Testis (tissue), 3 donors: ENCODE measurements around the gene CGB5. TPM values are rescaled to one million over a fixed set of nuclear protein-coding genes. Genes with fewer than 3 reads are reported as not detected.
"Not testable (repeated sequence)": the region's sequence is repeated elsewhere in the genome, so short reads cannot be mapped to it uniquely, and the experiment has no call there.

ENCODE experiments used
- DNase-seq: peaks from one replicate; pipeline ENCODE4 v3.0.0-alpha.2; 2019
- H3K27ac ChIP-seq, 2 donors: fragments of 200-600 bp; sonication (generic); one replicate each; pipeline ENCODE4 v1.5.1; 2019
- H3K27me3 ChIP-seq: fragments of 200-600 bp; sonication (generic); one replicate; pipeline ENCODE4 v1.5.1; 2019
- H3K36me3 ChIP-seq: fragments of 200-600 bp; sonication (generic); one replicate; pipeline ENCODE4 v1.5.1; 2017; ENCODE audit warnings: low read depth; ENCODE audit errors: missing control alignments
- H3K4me1 ChIP-seq: fragments of 200-600 bp; sonication (generic); one replicate; pipeline ENCODE4 v1.5.1; 2019
- H3K4me3 ChIP-seq, 2 donors: fragments of 200-600 bp; sonication (generic); one replicate each; pipeline ENCODE4 v1.5.1; 2017 to 2019
- H3K9me3 ChIP-seq: fragments of 200-600 bp; sonication (generic); one replicate; pipeline ENCODE4 v1.5.1; 2017
- POLR2A ChIP-seq: fragments of 450-650 bp; IDR thresholded peaks from one replicate; pipeline ENCODE4 v1.6.1; 2017; ENCODE audit warnings: antibody characterized with exemption, mild to moderate bottlenecking, moderate library complexity
- WGBS, 2 donors: methylation state at CpG; one replicate each; pipeline ENCODE4 v1.1.5; 2018; 5-methylcytosine and 5-hydroxymethylcytosine counted together
- intact Hi-C: fragments of 100-400 bp; cut with DNase I; formaldehyde crosslinking; loops from one replicate; pipeline ENCODE4 v1.15.1; 2023; ENCODE audit warnings: low total_unique reads
- polyA plus RNA-seq: library from polyadenylated mRNA; stranded (reverse); fragments of 350-450 nt; fragmentation: Illumina TruSeq; extraction: RNeasy Lipid Tissue Mini Kit (QIAGEN cat#74804); gene quantifications from one replicate; pipeline ENCODE4 v1.2.3, GENCODE V29; 2014; ENCODE audit warnings: low read depth, low replicate concordance; ENCODE audit not compliant: insufficient read depth
- total RNA-seq, 2 donors: library from RNA; depleted of rRNA; stranded (reverse); fragments of >200 nt; gene quantifications; one replicate each; pipeline ENCODE4 v1.2.3, GENCODE V29; 2016
- TF ChIP-seq, protein P1 (sequence below), 3 experiments: fragments of 450-650 bp in 2 of 3; fragments of 200-600 bp in 1 of 3; sonication (generic) in 1 of 3; IDR thresholded peaks; one replicate each; pipeline ENCODE4 v1.5.1; 2016 to 2019; ENCODE audit warnings: antibody characterized with exemption in 3 of 3, mild to moderate bottlenecking in 2 of 3, moderate library complexity in 1 of 3

CGB5 gene
- total and polyA plus RNA-seq, 3 donors from 2014 or later: 2.4 TPM; not detected in 2

DNA sequence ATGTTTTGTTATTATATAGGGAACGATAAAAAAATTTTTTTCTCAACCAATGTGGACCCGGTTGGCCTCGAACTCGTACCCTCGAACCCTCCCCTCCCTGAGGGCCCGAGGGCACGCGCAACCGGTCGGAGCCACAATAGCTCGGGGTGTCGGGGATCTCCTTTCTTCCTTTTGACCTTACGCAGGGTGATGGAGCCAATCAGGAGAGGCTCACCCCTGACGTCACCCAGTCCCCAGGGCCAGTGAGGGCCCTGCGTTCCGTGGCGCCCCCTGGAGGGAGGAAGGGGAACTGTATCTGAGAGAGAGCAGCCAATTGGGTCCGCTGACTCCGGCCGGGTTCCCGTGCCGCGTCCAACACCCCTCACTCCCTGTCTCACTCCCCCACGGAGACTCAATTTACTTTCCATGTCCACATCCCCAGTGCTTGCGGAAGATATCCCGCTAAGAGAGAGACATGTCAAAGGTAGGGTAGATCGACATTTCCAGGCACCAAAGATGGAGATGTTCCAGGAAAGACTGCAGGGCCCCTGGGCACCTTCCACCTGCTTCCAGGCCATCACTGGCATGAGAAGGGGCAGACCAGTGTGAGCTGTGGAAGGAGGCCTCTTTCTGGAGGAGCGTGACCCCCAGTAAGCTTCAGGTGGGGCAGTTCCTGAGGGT is 11.9 kb upstream of the CGB5 start, which contains the start of gene CGB2:
Gene CGB2, plus strand, starts transcription at position 249 of the 660 bp plus-strand sequence. Its CDS starts 206 bp downstream, at position 455.
- TF ChIP-seq, protein P1, sequence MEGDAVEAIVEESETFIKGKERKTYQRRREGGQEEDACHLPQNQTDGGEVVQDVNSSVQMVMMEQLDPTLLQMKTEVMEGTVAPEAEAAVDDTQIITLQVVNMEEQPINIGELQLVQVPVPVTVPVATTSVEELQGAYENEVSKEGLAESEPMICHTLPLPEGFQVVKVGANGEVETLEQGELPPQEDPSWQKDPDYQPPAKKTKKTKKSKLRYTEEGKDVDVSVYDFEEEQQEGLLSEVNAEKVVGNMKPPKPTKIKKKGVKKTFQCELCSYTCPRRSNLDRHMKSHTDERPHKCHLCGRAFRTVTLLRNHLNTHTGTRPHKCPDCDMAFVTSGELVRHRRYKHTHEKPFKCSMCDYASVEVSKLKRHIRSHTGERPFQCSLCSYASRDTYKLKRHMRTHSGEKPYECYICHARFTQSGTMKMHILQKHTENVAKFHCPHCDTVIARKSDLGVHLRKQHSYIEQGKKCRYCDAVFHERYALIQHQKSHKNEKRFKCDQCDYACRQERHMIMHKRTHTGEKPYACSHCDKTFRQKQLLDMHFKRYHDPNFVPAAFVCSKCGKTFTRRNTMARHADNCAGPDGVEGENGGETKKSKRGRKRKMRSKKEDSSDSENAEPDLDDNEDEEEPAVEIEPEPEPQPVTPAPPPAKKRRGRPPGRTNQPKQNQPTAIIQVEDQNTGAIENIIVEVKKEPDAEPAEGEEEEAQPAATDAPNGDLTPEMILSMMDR (IDR thresholded peaks at IDR 0.05): peak in 2 of 3 experiments; percentile 48 to 74
- H3K27ac ChIP-seq, intact Hi-C loops, H3K9me3 ChIP-seq, H3K4me3 ChIP-seq, H3K36me3 ChIP-seq, H3K4me1 ChIP-seq, H3K27me3 ChIP-seq: not testable (repeated sequence)
- peak; percentile 81 for DNase-seq
- 10 to 25% methylated on average over 20 to 28 of the region's 28 CpGs for WGBS, 2 donors

- TF ChIP-seq, protein P1 (IDR thresholded peaks at IDR 0.05): peak in 2 of 3 experiments; percentile 59 to 74
- H3K4me1 ChIP-seq, H3K27me3 ChIP-seq, intact Hi-C loops, H3K9me3 ChIP-seq, H3K4me3 ChIP-seq, H3K27ac ChIP-seq, H3K36me3 ChIP-seq: not testable (repeated sequence)
- 33 to 60% methylated on average over 18 of the region's 18 CpGs for WGBS, 2 donors
- DNase-seq: peak; percentile 83
Observed at GRCh38 chr19:49036815-49037214, 6.8 kb upstream of the CGB5 start, which contains the start of gene CGB1. Gene CGB1, minus strand, starts transcription at chr19:49036895. Its CDS starts 184 bp downstream, at chr19:49036711.

- H3K4me3 ChIP-seq, H3K4me1 ChIP-seq, H3K36me3 ChIP-seq, DNase-seq, H3K27me3 ChIP-seq, H3K9me3 ChIP-seq, H3K27ac ChIP-seq, intact Hi-C loops: not testable (repeated sequence)
- WGBS, 2 donors: 88 to 89% methylated on average over 8 of the region's 8 CpGs
Observed at GRCh38 chr19:49038111-49038510, 5.5 kb upstream of the CGB5 start.

DNA sequence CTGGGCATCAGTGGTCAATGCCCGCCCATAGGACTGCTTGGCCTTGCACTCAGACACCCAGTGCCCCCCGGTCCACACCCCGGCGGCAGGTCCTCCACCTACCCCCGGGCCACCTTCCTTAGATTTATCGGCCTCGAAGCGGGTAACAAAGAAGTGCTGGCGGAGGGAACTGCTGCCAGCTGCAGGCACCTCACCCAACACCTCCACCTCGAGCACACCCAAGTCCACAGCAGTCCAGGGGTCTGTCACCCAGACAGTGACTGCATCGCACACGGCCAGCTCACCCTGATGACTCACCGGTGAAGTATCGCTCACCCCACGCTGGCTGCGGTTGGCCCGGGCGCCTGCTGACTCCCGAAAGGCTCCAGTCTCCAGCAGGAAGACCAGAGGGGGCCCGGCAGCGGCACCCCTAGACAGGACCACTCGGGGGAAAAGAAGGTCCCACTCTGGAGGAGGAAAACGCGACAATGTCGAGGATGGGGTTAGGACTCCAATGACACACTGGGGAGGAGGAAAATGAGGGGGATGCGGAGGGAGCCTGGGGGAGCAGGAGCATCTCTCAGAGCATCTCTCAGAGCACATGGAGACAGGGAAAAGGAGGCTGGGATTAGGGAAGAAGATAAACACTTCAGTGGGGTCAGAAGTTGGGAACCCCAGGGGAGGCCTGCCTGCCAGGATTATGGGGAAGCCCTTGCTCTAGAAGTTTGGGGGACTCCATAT is 4.9 kb upstream of the CGB5 start:
- H3K36me3 ChIP-seq, H3K4me1 ChIP-seq, intact Hi-C loops, H3K27me3 ChIP-seq, H3K4me3 ChIP-seq, H3K9me3 ChIP-seq, H3K27ac ChIP-seq, DNase-seq: not testable (repeated sequence)
- 89 to 94% methylated on average over 22 to 26 of the region's 26 CpGs for WGBS, 2 donors

DNA sequence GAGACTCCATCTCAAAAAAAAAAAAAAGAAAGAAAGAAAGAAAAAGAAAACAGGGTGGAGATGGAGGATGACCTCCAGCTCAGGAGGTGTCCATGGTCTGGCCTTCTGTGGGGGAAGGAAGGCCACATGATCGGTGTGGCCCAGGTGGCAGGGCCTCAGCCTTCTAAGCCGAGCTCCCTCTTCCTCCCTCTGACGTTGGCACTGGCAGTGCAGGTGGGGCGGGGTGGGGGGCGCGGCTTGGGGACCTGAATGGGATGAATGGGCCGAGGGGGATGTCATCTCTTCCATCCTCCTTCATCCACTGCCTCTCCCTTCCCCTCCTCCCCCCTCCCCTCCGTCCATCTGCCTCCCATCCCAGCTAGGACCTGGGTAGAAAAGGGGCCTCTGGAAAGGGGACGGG is 3.9 kb upstream of the CGB5 start:
- 62 to 82% methylated on average over 8 to 9 of the region's 9 CpGs for WGBS, 2 donors
- H3K27ac ChIP-seq, intact Hi-C loops, H3K4me3 ChIP-seq, H3K4me1 ChIP-seq, H3K27me3 ChIP-seq, H3K36me3 ChIP-seq, H3K9me3 ChIP-seq, DNase-seq: not testable (repeated sequence)

DNA sequence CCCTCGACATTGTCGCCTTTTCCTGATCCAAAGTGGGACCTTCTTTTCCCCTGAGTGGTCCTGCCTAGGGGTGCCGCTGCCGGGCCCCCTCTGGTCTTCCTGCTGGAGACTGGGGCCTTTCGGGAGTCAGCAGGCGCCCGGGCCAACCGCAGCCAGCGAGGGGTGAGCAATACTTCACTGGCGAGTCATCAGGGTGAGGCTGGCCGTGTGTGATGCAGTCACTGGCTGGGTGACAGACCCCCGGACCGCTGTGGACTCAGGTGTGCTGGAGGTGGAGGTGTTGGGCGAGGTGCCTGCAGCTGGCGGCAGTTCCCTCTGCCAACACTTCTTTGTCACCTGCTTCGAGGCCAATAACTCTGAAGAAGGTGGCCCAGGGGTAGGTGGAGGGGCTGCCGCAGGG is 1.5 kb upstream of the CGB5 start:
- DNase-seq: no peak
- Histone ChIP-seq H3K9me3 (no peaks in the 10 kb centered on the region), H3K27ac (no peak overlapping the region), H3K4me3 (no peak overlapping the region), H3K36me3 (no peaks in the 10 kb centered on the region), H3K27me3 (no peaks in the 10 kb centered on the region), H3K4me1 (no peaks in the 10 kb centered on the region)
- intact Hi-C loops: no loop called here
- WGBS, 2 donors: 89% methylated on average over 9 to 17 of the region's 17 CpGs
- TF ChIP-seq POLR2A: no peak
- TF ChIP-seq, protein P1 (IDR thresholded peaks at IDR 0.05): no peak

DNA sequence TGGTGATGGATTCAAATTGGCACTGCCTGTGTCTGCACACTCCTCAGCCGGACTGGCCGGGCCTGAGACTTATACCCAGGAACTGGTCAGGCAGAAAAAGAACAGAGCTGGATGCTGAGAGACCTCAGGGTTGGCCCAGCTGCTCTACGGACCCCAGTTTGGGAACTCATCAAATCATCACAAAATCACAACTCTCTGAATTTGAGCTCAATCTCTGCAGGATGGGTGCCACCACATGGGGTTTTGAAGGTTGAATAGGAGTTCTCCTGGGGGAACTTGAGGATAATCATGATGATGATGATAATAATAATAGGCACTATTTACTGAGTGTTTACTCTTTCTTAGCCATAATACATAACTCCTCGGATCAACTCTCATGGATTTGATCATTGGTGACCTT is 982 bp upstream of the CGB5 start:
- WGBS, 2 donors: 84 to 100% methylated on average over 1 to 4 of the region's 4 CpGs
- H3K27ac ChIP-seq, H3K27me3 ChIP-seq, DNase-seq, H3K4me3 ChIP-seq, H3K36me3 ChIP-seq, intact Hi-C loops, H3K4me1 ChIP-seq, H3K9me3 ChIP-seq: not testable (repeated sequence)

GRCh38 chr19:49049011-49049410 is 5.4 kb downstream of the CGB5 start, which contains the start of gene CGB8:
Gene CGB8, minus strand, starts transcription at chr19:49049111. Its CDS starts 372 bp downstream, at chr19:49048739.
- H3K4me1 ChIP-seq, H3K4me3 ChIP-seq, H3K27me3 ChIP-seq, H3K27ac ChIP-seq, intact Hi-C loops, H3K9me3 ChIP-seq, DNase-seq, H3K36me3 ChIP-seq: not testable (repeated sequence)
- 80 to 90% methylated on average over 1 to 10 of the region's 12 CpGs for WGBS, 2 donors

- H3K4me3 ChIP-seq, intact Hi-C loops, H3K4me1 ChIP-seq, DNase-seq, H3K27ac ChIP-seq, H3K36me3 ChIP-seq, H3K27me3 ChIP-seq, H3K9me3 ChIP-seq: not testable (repeated sequence)
- 85% methylated on average over 3 of the region's 4 CpGs for WGBS, 2 donors
Observed at GRCh38 chr19:49049834-49050233, 6.2 kb downstream of the CGB5 start.
